HG03565 (cell line): ENCODE results near the gene CACNA2D3.

ENCODE experiments used
- ATAC-seq: cut with Tn5 transposase; IDR thresholded peaks from one replicate; pipeline ENCODE4 v1.9.1; 2021; ENCODE audit warnings: mild to moderate bottlenecking, moderate library complexity; ENCODE audit not compliant: unreplicated experiment

Gene CACNA2D3

DNA sequence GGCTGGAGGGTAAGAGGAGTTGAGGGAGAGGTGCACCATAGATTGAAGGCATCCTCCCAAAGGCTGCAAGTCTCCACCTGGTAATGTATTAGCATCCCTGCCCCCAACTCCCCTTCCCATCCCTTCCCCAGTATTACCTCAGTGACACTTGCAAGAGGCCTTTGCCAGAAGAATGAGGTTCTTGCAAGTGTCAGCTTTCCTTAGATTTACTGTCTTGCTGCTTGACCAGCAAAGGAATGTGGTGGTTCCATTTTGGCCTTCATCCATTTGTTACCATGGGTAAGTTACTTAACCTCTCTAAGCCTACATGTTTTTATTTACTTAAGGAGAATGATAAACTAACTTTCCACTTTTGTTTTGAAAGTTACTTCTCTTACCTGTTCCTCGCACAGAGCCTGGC lies 696.6 kb downstream of the CACNA2D3 start:
- ATAC-seq = no peak

DNA sequence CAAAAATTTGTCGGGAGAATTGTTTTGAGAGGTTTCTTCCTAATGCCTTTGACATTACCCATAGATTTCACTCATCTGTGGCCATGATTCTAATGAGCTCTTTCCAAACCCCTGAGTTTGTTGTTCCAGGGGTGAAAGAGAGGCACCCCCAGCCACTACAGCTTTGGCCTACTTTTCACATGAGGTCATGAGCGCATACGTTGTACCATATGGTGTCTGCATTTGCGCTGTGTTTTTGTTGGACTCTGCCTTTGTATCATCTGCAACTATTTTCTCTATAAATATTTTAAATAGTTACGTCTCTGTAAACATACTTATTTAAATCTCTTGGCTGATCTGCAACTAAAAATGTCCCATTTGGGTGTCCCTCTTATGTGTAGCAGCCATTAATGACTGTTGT lies 697.6 kb downstream of the CACNA2D3 start:
- ATAC-seq = no peak

DNA sequence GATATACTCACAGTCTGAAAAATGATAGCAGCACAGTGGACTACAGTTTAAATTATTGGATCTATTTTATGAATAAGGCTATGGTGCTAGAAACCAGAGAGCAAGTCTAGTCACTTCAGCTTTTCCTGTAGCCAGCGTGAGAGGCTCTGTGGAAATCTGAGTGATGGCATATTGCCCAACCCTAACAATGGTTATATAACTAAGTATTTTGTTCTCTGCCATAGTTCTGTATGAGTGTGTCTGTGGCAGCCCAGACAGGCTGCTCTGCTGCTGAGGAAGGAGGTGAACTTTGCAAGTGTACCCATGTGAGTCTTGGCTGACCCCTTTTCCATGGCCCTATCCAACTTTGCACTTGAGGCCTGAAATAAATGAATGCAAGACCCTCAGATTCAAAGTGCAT lies 699.9 kb downstream of the CACNA2D3 start:
- no peak for ATAC-seq

DNA sequence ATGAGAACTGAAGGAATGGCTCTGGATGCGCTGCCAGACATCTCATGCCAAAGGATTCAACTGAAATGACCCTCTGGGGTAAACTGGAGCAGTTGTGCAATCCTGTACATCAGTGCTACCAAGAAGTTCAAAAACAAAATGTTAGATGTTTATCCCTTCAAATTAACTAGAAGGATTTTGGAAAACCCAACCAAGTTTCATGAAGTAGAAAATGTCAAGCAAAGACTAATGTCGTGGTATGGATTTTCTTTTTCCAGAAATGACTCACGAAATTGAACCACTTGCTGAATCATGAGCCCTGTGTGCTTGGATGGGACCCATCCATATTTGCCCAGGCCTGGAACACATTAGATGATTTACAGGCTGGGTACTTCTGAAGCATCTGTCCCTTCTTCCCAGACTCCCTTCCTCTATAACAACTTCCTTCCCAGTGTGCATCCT lies 703.9 kb downstream of the CACNA2D3 start:
- no peak for ATAC-seq

DNA sequence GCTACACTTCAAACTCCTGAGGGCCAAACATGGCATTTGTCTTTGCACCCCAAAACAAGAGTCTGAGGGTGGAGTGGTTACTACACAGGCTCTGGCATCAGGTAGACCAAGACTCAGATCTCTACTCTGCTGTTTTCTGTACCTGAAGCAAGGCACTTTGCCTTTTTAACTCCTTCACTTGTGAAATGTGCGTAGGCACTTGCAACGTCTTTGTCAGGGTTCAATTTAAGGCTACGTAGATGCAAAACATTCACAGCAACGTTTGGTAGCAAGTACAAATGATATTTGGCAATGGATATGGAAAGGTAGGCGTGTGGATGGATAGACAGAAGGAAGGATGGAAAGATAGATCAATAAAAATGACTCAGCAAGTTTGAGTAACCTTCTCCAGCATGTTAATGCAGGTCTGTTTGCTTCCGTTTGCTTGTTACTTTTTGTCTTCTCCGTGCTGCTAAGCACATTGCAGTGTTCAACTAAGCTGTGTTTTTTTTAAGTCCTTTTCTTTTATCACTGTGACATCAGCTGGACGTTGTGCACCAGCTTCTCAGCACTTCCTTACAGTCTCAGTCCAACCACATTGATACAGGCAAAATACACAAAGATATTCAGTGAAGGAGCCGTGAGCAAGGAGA lies 704.8 kb downstream of the CACNA2D3 start:
- ATAC-seq = no peak

DNA sequence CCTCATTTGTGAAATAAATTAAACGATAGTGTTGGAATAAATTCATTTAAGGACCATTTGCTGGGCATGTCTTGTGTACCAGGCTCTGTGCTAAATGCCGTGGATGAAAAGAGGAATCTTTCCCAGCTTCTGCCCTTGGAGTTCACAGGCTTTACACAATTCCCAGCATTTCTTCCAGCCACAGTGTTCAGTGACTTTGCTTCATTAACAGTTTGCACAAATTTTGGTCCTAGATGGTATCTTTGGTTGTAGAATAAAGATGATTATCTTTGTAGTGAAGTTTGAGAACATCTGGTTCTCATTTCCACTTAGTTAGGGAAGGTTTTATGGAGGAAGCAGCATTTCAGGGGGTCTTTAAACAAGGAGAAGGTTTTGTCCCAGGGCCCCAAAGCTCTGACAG lies 705.4 kb downstream of the CACNA2D3 start:
- ATAC-seq = no peak

DNA sequence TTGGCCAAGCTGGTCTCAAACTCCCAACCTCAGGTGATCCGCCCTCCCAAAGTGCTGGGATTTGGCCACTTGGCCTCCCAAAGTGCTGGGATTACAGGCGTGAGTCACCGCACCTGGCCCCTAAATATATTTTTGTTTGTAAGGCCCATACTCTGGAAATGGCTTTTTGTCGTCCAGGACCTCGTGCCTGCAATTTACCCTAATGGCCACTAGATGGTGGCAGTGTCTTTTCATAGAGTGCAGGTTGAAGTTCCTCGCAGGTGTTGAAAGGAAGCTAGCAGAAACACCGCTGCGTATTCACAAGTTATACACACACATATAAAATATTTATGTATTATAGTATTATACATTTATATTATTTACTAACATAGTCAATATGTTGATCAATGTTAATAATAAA lies 708.3 kb downstream of the CACNA2D3 start:
- no peak for ATAC-seq

DNA sequence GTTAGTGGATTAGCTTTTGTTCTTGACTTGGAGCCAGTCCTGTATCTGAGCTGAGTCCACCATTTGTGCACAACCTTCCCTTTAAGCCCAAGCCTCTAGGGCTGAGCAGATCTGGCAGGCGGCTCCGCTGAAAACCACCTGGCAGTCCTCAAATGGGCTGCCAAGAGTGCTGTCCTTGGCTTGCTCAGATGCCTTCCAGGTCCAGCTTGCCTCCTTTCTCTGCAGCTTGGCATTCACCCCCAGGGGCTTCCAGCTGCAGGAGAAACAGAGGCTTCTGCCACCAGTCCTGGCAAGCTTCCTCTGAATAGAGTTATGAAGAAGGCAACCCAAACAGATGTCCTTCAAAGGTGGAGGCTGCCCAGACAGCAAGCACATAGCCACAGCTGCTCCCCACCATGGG lies 708.8 kb downstream of the CACNA2D3 start:
- ATAC-seq = no peak

DNA sequence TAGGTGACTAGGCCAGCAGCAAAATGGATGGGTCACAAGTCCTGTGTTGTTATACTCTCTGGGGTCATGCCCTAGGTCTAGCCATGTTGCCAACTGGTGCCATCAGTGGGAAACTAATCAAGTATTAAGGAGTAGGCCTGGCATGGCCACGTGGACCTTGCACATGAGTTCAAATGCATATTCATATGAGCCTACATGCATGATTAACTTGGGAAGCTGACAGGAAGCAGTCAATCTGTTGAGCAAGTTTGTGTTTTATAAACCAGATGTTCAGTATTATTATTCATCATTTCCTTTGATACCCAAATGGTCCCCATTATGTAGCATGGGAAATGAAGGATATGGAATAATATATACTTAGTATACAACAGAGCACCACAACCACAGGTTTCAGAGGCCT lies 710.5 kb downstream of the CACNA2D3 start:
- no peak for ATAC-seq

DNA sequence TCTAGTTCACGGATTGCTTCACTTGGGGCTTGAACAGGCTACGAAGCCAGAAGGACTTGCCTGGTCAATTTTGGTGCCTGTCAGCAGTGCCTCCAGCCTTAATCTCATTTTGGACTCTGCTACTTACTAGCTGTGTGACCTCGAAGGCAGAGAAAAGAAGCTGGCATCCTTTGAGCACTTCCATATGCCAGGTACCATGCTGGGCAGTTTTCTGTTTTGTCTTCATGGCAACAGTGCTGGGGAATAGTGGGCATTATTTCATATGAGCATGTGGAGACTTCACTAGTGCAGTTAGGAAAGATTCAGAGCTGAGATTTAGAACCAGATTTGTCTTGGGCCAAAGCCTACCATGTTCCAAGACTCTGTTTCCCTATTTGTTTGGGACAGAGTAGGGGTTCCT lies 713.3 kb downstream of the CACNA2D3 start:
- no peak for ATAC-seq

DNA sequence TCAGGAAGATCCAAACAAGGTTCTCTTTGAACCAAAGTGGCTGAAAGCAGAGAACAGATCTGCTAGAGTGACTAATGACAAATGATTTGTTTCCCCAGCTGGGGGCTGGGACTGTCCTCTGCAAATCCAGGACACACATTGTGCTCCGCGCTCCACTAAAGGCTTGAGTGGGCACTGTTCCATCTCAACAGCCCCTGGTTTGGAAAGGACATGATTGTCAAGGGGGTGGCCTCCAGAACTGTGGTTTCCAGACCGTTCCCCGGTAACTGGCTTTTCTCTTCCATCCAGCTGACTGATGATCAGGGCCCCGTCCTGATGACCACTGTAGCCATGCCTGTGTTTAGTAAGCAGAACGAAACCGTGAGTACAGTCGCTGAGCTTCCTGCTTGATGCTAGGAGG lies 714.5 kb downstream of the CACNA2D3 start:
- ATAC-seq = no peak

DNA sequence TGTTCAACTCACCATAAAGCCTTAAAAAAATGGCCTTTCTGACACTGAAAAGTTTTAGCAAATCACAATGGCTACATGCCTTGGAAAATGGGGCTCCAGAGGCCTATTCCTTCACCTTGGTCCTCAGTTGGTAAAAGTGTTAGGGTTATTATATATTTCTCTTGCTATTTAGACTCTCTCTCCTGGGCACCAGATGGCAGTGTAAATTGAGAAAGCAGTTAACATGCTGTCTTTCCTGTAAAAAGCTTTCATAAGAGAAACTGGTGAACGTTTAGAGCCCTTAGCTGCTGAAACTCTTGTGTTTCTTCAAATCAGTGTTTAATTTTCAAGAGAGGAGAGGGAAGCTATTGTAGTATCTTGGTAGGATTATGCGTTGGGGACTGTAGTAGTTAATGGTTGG lies 715.6 kb downstream of the CACNA2D3 start:
- ATAC-seq = no peak

DNA sequence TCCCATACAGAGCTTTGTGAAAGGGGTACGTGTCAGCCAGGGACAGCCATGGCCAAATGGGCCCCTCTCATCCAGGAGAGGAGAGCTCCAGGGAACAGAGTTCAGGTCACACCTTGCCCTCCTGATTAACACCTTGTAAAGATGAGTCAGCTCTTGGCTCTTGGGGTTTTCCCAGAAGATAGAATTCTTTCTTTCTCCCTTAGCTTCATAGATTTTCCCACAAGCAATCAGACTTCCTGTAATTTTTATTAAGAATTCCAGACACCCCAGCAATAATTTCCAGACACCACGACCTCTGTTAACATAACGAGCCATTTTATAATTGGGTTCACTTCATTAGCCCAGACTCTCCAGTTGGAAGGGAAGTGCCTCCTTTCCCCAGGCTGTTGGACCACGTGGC lies 719.1 kb downstream of the CACNA2D3 start:
- no peak for ATAC-seq

DNA sequence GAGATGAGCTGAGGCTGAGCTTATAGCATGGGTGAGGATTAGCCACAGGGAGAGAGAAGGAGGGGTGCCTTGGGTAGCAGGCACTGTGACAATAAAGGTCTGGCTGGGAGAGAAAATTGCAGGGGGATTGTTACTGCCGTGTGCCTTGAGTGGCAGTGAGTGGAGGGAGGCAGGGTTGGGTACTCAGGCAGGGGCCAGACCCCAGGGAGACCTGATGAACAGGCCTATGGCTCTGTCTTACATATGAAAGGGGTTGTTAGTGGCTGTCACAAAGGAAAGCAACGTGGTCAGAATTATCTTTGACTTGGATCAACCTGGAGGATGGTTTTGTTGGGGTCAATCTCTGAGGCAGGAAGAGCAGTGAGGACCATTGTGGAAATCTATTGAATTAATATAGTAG lies 721.0 kb downstream of the CACNA2D3 start:
- no peak for ATAC-seq

DNA sequence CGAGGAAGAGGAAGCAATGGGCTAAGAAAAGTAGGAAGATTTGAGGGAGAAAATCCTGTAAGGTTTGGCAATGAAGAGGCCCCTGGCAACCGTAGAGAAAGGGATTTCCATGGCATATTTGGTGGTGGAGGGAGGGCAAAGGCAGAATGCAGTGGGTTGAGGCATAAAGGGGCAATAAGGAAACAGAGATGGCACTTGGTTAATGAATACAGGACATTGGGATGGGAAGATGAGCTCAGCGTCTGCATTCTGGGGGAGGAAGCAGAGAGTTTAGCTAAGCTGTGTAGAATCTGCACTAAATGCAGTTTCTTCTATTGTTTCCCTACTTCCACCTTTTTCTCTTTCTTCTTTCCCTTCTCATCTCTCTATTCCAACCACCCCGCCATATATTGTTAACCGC lies 721.9 kb downstream of the CACNA2D3 start:
- no peak for ATAC-seq

DNA sequence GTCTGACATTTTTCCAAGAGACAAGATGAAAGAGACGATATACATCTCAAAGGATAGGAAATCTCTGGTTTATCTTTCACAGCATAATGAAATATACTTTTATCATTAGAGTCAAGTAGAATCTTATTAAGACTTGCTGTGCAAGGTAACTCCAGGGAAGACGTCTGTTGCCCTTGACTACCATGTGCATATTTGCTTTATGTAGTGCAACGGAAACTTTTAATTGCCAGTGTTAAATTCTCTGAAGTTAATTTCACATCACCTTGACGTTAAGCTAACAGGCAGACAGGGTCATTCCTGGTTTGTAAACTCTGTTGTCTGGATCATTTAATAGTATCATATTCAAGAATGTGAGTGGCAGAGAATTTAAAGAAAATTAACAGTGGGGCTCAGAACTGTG lies 722.7 kb downstream of the CACNA2D3 start:
- ATAC-seq = no peak

DNA sequence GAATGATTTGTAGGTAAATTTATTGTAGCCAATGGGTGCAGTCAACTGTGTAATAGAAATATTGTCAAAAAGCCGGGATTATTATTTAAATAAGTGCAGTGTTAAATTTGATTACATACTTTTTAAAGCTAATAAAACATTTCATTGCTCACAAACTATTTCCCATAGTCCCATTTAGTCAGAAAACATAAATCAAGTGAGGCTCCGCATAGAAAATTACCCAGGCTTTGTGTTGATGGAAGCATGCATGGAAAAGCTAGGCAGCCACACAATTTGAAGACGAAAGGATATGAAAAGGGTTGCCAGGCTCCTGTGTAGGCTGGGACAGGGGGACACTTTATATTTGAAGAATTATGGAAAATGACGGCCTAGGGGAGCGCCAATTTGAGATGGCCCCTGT lies 723.2 kb downstream of the CACNA2D3 start:
- no peak for ATAC-seq

DNA sequence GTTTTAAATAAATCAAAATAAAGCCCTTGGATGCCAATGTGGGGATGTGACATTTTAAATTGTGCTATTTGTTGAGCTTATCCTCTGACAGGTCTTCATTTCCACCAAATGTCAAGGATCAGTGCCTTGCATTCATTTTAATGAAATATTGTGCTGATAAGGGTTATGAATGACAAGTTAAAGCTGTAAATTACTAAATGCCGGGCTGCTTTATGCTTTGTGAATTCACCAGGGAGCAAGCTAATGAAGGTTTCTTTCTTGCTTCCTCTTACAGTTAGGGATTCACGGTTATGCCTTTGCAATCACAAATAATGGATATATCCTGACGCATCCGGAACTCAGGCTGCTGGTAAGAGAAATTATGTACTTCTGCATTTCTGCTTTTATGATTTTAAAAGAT lies 723.8 kb downstream of the CACNA2D3 start:
- no peak for ATAC-seq

DNA sequence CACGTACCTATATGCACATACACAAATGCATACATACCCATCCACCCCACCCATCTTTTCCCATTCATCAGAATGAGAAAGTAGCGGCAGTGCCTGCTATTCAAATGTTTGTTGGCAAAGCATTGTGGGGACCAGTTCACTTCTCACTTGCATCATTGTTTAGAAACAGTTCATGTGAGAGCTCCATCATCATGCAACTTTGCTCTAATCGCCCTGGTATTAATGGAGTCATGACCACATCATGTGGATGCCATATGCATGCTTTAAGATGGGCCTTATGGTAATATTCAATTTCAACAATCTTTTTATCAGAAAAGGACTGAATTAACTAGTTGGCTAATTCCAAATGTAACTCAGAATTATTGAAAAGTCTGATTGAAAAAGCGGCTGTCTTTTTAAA lies 725.0 kb downstream of the CACNA2D3 start:
- no peak for ATAC-seq

DNA sequence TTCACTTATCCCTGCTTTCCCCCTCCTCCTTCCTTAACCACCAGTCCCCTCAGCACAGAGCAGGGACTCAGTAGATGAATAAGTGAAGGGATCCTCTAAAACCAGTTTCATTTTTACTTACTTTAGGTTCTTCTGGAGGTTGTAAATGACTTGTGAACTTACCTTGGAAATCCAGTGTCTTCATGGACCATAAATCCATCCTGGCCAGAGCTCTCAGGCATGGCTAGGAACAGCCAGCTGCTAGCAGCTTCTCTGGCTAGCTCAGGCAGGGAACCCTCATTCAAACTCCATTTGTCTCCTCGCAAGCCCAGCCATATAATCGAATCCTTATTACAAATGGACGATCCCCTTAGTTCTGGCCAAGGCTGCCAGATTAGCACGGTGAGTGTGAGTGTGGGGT lies 727.0 kb downstream of the CACNA2D3 start:
- ATAC-seq = no peak

DNA sequence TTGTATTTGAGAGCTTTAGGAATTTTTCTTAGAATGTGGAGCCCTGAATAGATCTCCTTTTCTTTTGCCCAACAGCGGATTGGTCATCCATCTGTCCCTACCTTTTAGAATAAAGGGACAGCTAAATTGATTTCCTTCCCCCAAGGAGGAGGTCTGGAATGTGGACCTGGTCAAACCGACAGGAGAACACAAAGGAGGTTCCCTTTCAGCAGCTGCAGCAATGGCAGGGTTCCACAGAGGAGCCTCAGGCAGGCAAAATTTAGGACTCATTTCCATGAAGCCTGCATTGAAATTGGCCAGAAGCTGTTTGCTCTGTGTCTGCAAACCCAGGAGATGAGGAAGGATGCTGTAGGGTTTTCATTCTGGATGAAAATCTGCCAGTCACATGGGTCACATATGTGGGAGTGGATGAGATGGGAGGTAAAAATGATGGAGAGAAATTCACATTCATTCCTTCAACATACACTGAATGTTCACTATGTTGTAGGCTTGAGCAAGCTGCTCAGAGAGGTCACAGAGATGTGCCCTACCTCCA lies 728.2 kb downstream of the CACNA2D3 start:
- ATAC-seq = no peak

DNA sequence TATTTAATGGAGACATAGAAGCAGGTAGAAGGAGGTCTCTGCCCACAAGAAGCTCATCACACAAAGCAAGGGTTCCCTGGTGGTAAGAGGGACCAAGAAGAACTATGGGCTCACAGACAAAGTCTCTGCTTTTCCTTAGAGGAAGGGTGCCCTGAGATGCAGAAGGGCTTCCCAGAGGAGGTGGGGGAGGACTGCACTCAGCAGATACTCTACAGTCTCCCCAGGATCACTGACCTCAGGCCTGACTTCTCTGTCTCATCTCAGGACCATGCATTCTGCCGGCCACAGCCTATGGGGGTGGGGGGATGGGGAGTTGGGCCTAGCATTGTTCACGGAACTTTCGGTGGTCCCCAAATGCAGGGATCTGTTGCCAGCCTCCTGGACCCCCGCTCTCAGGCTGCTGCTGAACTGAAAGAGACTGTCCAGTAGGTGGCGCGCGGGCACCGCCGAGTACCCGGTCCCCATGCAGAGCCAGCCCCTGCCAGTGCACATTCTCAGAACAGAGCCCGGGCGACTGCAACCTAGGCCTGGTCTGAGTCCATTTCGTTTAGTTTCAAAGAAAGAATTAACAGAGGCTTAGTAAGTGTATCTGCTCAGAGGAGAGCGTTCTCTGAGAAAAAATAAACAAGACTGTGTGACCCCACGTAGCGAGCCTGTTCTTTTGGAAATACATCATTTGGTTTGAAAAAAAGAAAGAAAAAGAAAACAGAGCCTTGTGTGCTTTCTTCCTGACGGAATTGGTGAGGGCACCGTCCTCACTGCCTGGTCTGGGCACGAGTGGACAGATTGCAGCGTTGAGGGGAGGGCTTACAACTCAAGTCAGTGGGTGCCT lies 731.4 kb downstream of the CACNA2D3 start:
- peak; percentile 68 for ATAC-seq
